K562 (cell line): ENCODE measurements around the gene LIX1. TPM values are rescaled to one million over a fixed set of nuclear protein-coding genes. Genes with fewer than 3 reads are reported as not detected.

Source experiments
- MTF1 ChIP-seq: fragments of 250-450 bp; sonication (Bioruptor Pico); IDR thresholded peaks from 2 replicates; pipeline ENCODE4 v1.9.0; 2021; ENCODE audit warnings: moderate library complexity, mild to moderate bottlenecking, inconsistent platforms, borderline replicate concordance
- NELFE ChIP-seq: IDR thresholded peaks from 2 replicates; pipeline ENCODE4 v1.6.1; 2011; ENCODE audit warnings: mild to moderate bottlenecking; ENCODE audit not compliant: insufficient read depth, insufficient read length
- POLR2A ChIP-seq: fragments of 450-650 bp; conservative IDR thresholded peaks from 2 replicates; pipeline ENCODE4 v1.6.1; 2016
- RBM14 ChIP-seq: fragments of 200-400 bp; formaldehyde crosslinking; IDR thresholded peaks from 2 replicates; pipeline ENCODE4 v1.6.1; 2018; ENCODE audit warnings: low read depth, mild to moderate bottlenecking, low read length, moderate library complexity, borderline replicate concordance; ENCODE audit not compliant: insufficient read depth
- TCF7L2 ChIP-seq: fragments of 150-350 bp; IDR thresholded peaks from 2 replicates; pipeline ENCODE4 v1.6.1; 2016; ENCODE audit warnings: low read depth, mild to moderate bottlenecking, low read length, moderate library complexity
- WHSC1 ChIP-seq: IDR thresholded peaks from one replicate; pipeline ENCODE4 v1.6.1; 2012; ENCODE audit warnings: low read length, control low read depth, inconsistent platforms
- ZC3H4 ChIP-seq: sonication (generic); formaldehyde crosslinking; IDR thresholded peaks from 2 replicates; pipeline ENCODE4 v1.9.0; 2021; ENCODE audit warnings: missing genetic modification reagents, borderline replicate concordance
- ZNF436 ChIP-seq: fragments of 250-450, 450-650 bp; sonication (Bioruptor Pico); formaldehyde crosslinking; IDR thresholded peaks from 2 replicates; pipeline ENCODE4 v1.7.0; 2020; ENCODE audit warnings: mild to moderate bottlenecking
- ZNF445 ChIP-seq: fragments of 250-450 bp; sonication (Bioruptor Pico); IDR thresholded peaks from 2 replicates; pipeline ENCODE4 v1.4.0; 2020; ENCODE audit warnings: low read depth, mild to moderate bottlenecking, moderate library complexity
- polyA plus RNA-seq, 8 experiments: library from polyadenylated mRNA; depleted of rRNA in 4 of 8; stranded (reverse) in 5 of 8; unstranded in 3 of 8; fragments of >200 nt; fragmentation: Nextera tagmentation in 2 of 8; fragmentation: Illumina TruSeq in 1 of 8; extraction: Ambion mirVana in 2 of 8; extraction: Trizol in 1 of 8; gene quantifications; 2 replicates each; pipeline versions ENCODE4 v1.2.1 to v1.2.3, GENCODE V29; 2011 to 2014; ENCODE audit warnings: inconsistent platforms in 1 of 8, missing spikeins in 1 of 8
- total RNA-seq, 7 experiments: library from RNA; depleted of rRNA in 6 of 7; stranded (reverse); fragments of >200 nt in 6 of 7; fragmentation: Illumina TruSeq in 2 of 7; extraction: Trizol in 2 of 7; gene quantifications; 2 replicates each; pipeline versions ENCODE4 v1.2.1 to v1.2.3, GENCODE V29; 2011 to 2021; ENCODE audit warnings: low replicate concordance in 1 of 7
- TF ChIP-seq, protein P1 (sequence below), 2 experiments: fragments of 200-800 bp in 1 of 2; sonication (Bioruptor generic) in 1 of 2; sonication (generic) in 1 of 2; formaldehyde crosslinking in 1 of 2; IDR thresholded peaks in 1 of 2; conservative IDR thresholded peaks in 1 of 2; 2 replicates each; pipeline versions ENCODE4 v1.5.0 to v1.6.1; 2016 to 2020; ENCODE audit warnings: missing compliant biosample characterization in 1 of 2, missing genetic modification characterization in 1 of 2, missing genetic modification reagents in 1 of 2
- TF ChIP-seq, protein P2 (sequence below): fragments of 250-450 bp; sonication (Bioruptor Pico); IDR thresholded peaks from 2 replicates; pipeline ENCODE4 v1.8.0; 2022; ENCODE audit warnings: moderate library complexity, mild to moderate bottlenecking, inconsistent platforms
- TF ChIP-seq, protein P3 (sequence below): sonication (generic); formaldehyde crosslinking; IDR thresholded peaks from 2 replicates; pipeline ENCODE4 v1.4.0; 2020; ENCODE audit warnings: mild to moderate bottlenecking, missing genetic modification reagents
- TF ChIP-seq, protein P4 (sequence below): fragments of 250-450 bp; sonication (Bioruptor Pico); IDR thresholded peaks from 2 replicates; pipeline ENCODE4 v1.4.0; 2020

LIX1 gene
- total and polyA plus RNA-seq, 9 of the 15 experiments (the other 6 are each of a cell fraction or from before 2014, with no cell fraction given): 0.01 to 0.18 TPM; not detected in 7

DNA sequence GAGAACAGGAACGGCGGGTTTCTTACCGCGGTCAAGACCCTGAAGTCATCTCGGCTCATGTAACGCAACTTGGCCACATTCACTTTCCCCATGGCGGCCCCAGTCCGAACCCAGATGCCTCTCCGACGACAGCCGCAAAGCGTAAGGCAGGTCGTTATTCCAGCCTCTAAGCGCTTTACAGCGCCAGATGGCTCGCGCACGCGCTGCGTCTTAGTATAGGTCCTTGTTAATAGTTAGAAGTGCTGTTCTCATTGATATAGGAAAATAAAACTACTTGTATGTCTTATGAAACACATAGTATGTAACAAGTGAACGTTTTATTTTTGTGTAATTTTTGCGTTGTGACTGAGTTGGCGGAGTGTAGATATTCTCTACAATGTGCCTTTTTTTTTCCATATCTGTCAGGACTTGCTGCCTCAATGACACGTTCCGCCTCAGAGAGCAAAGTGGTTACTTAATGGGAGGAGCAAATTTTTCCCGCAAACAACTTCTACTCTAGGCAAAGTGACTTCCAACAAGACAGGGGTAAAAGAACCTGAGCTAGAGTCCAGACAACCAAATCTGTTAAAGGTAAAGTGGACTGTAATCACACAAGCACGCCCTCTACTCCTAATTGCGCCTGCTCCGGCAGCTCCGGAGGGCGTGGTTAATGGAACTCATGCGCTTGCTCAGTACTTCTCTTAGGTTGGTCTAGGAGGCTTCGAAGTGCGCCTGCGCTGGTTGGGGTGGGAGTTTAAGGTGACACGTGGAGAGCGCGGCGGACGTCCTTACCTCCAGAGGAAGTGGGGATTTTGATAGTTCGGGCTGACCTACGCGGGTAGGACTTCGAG is 40.9 kb upstream of the LIX1 start, which contains the start of gene RIOK2 (continued):
- TF ChIP-seq, protein P1, sequence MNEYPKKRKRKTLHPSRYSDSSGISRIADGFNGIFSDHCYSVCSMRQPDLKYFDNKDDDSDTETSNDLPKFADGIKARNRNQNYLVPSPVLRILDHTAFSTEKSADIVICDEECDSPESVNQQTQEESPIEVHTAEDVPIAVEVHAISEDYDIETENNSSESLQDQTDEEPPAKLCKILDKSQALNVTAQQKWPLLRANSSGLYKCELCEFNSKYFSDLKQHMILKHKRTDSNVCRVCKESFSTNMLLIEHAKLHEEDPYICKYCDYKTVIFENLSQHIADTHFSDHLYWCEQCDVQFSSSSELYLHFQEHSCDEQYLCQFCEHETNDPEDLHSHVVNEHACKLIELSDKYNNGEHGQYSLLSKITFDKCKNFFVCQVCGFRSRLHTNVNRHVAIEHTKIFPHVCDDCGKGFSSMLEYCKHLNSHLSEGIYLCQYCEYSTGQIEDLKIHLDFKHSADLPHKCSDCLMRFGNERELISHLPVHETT (CRISPR knock-in tag; conservative IDR thresholded peaks at IDR 0.05 in 1 of 2, IDR thresholded peaks at IDR 0.05 in 1 of 2): peak in 1 of 2 experiments; percentile 78; a peak in 1 of 4 replicates
- TF ChIP-seq MTF1 (CRISPR knock-in tag) (no peak), TCF7L2 (no peak), ZNF445 (CRISPR knock-in tag) (no peak), ZNF436 (no peak), NELFE (no peak), POLR2A (peak; percentile 86), WHSC1 (no peak), RBM14 (no peak), ZC3H4 (CRISPR knock-in tag) (no peak)
- TF ChIP-seq, protein P2, sequence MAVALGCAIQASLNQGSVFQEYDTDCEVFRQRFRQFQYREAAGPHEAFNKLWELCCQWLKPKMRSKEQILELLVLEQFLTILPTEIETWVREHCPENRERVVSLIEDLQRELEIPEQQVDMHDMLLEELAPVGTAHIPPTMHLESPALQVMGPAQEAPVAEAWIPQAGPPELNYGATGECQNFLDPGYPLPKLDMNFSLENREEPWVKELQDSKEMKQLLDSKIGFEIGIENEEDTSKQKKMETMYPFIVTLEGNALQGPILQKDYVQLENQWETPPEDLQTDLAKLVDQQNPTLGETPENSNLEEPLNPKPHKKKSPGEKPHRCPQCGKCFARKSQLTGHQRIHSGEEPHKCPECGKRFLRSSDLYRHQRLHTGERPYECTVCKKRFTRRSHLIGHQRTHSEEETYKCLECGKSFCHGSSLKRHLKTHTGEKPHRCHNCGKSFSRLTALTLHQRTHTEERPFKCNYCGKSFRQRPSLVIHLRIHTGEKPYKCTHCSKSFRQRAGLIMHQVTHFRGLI (CRISPR knock-in tag): no peak
- TF ChIP-seq, protein P3, sequence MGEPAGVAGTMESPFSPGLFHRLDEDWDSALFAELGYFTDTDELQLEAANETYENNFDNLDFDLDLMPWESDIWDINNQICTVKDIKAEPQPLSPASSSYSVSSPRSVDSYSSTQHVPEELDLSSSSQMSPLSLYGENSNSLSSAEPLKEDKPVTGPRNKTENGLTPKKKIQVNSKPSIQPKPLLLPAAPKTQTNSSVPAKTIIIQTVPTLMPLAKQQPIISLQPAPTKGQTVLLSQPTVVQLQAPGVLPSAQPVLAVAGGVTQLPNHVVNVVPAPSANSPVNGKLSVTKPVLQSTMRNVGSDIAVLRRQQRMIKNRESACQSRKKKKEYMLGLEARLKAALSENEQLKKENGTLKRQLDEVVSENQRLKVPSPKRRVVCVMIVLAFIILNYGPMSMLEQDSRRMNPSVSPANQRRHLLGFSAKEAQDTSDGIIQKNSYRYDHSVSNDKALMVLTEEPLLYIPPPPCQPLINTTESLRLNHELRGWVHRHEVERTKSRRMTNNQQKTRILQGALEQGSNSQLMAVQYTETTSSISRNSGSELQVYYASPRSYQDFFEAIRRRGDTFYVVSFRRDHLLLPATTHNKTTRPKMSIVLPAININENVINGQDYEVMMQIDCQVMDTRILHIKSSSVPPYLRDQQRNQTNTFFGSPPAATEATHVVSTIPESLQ (CRISPR knock-in tag): peak; percentile 87
- TF ChIP-seq, protein P4, sequence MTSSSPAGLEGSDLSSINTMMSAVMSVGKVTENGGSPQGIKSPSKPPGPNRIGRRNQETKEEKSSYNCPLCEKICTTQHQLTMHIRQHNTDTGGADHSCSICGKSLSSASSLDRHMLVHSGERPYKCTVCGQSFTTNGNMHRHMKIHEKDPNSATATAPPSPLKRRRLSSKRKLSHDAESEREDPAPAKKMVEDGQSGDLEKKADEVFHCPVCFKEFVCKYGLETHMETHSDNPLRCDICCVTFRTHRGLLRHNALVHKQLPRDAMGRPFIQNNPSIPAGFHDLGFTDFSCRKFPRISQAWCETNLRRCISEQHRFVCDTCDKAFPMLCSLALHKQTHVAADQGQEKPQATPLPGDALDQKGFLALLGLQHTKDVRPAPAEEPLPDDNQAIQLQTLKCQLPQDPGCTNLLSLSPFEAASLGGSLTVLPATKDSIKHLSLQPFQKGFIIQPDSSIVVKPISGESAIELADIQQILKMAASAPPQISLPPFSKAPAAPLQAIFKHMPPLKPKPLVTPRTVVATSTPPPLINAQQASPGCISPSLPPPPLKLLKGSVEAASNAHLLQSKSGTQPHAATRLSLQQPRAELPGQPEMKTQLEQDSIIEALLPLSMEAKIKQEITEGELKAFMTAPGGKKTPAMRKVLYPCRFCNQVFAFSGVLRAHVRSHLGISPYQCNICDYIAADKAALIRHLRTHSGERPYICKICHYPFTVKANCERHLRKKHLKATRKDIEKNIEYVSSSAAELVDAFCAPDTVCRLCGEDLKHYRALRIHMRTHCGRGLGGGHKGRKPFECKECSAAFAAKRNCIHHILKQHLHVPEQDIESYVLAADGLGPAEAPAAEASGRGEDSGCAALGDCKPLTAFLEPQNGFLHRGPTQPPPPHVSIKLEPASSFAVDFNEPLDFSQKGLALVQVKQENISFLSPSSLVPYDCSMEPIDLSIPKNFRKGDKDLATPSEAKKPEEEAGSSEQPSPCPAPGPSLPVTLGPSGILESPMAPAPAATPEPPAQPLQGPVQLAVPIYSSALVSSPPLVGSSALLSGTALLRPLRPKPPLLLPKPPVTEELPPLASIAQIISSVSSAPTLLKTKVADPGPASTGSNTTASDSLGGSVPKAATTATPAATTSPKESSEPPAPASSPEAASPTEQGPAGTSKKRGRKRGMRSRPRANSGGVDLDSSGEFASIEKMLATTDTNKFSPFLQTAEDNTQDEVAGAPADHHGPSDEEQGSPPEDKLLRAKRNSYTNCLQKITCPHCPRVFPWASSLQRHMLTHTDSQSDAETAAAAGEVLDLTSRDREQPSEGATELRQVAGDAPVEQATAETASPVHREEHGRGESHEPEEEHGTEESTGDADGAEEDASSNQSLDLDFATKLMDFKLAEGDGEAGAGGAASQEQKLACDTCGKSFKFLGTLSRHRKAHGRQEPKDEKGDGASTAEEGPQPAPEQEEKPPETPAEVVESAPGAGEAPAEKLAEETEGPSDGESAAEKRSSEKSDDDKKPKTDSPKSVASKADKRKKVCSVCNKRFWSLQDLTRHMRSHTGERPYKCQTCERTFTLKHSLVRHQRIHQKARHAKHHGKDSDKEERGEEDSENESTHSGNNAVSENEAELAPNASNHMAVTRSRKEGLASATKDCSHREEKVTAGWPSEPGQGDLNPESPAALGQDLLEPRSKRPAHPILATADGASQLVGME (CRISPR knock-in tag): no peak
